ENCODE data around the gene HES2.

DNA sequence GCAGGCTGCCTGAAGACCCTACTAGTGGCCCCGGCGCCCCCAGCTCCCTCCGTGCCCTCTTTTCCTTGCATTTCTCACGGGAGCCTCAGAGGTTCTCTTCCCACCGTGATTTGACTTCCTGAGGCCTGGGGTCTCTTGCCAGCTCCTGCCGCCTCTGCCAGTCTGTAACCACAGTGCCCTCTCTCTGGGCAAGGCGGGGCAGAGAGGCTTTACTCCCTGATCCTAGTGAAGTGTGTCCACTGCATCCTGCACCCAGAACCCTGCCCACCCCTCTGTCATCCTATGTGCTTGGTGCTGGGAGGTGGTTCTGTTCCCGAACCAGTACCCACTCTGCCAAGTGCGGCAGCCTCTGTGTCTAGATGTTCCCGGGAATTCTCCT, 7.2 kb upstream of the HES2 start:
- TF ChIP-seq, protein P1, sequence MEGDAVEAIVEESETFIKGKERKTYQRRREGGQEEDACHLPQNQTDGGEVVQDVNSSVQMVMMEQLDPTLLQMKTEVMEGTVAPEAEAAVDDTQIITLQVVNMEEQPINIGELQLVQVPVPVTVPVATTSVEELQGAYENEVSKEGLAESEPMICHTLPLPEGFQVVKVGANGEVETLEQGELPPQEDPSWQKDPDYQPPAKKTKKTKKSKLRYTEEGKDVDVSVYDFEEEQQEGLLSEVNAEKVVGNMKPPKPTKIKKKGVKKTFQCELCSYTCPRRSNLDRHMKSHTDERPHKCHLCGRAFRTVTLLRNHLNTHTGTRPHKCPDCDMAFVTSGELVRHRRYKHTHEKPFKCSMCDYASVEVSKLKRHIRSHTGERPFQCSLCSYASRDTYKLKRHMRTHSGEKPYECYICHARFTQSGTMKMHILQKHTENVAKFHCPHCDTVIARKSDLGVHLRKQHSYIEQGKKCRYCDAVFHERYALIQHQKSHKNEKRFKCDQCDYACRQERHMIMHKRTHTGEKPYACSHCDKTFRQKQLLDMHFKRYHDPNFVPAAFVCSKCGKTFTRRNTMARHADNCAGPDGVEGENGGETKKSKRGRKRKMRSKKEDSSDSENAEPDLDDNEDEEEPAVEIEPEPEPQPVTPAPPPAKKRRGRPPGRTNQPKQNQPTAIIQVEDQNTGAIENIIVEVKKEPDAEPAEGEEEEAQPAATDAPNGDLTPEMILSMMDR (IDR thresholded peaks at IDR 0.05), result no peak
- TF ChIP-seq POLR2AphosphoS5 (IDR thresholded peaks at IDR 0.05) (no peak), POLR2A (IDR thresholded peaks at IDR 0.05) (no peak), EP300 (IDR thresholded peaks at IDR 0.05) (no peak)

All from gastroesophageal sphincter (tissue), 3 donors.